Stomach (tissue), 9 donors: ENCODE data around the gene NEURL1B. TPM values are rescaled to one million over a fixed set of nuclear protein-coding genes. Genes with fewer than 3 reads are reported as not detected.

Experiments
- DNase-seq, 2 donors: peaks; one replicate each; pipeline versions ENCODE4 v3.0.0 to v3.0.0-alpha.2; 2013 to 2019
- H3K27ac ChIP-seq, 5 donors: fragments of 200-600 bp in 4 of 5; sonication (generic) in 4 of 5; one replicate each; pipeline ENCODE4 v1.5.1; 2013 to 2019; ENCODE audit warnings: mild to moderate bottlenecking in 1 of 5, moderate library complexity in 1 of 5
- H3K27me3 ChIP-seq, 3 donors: fragments of 200-600 bp; sonication (generic); one replicate each; pipeline ENCODE4 v1.5.1; 2017 to 2019; ENCODE audit warnings: mixed run types in 1 of 3
- H3K36me3 ChIP-seq, 4 donors: fragments of 200-600 bp; sonication (generic); 1 replicate in 3 of 4; 2 replicates in 1 of 4; pipeline ENCODE4 v1.5.1; 2016 to 2019
- H3K4me1 ChIP-seq, 4 donors: fragments of 200-600 bp; sonication (generic); one replicate each; pipeline ENCODE4 v1.5.1; 2016 to 2019
- H3K4me3 ChIP-seq, 4 donors: fragments of 200-600 bp; sonication (generic) in 3 of 4; one replicate each; pipeline ENCODE4 v1.5.1; 2016 to 2019; ENCODE audit warnings: mild to moderate bottlenecking in 1 of 4
- H3K9me3 ChIP-seq, 4 donors: fragments of 200-600 bp; sonication (generic); one replicate each; pipeline ENCODE4 v1.5.1; 2016 to 2019
- CTCF ChIP-seq, 7 experiments: fragments of 450-650 bp in 4 of 7; fragments of 200-600 bp in 3 of 7; sonication (generic) in 3 of 7; IDR thresholded peaks; one replicate each; pipeline ENCODE4 v1.5.1; 2016 to 2019; ENCODE audit warnings: antibody characterized with exemption in 7 of 7, control low read depth in 2 of 7, mild to moderate bottlenecking in 1 of 7
- EP300 ChIP-seq: sonication (generic); formaldehyde crosslinking; IDR thresholded peaks from one replicate; pipeline ENCODE4 v1.6.1; 2017; ENCODE audit warnings: antibody characterized with exemption
- POLR2A ChIP-seq, 4 donors: fragments of 450-650 bp; IDR thresholded peaks; one replicate each; pipeline ENCODE4 v1.6.1; 2016; ENCODE audit warnings: antibody characterized with exemption in 4 of 4, control low read depth in 2 of 4, mild to moderate bottlenecking in 1 of 4, moderate library complexity in 1 of 4
- POLR2AphosphoS5 ChIP-seq, 3 donors: sonication (generic); formaldehyde crosslinking; IDR thresholded peaks; one replicate each; pipeline ENCODE4 v1.6.1; 2016; ENCODE audit warnings: antibody characterized with exemption in 3 of 3
- WGBS, 5 donors: extraction: QIAGEN DNeasy Blood & Tissue Kit in 3 of 5; methylation state at CpG; one replicate each; pipeline versions ENCODE4 v1.1.5 to v1.1.7; 2013 to 2018; 5-methylcytosine and 5-hydroxymethylcytosine counted together
- intact Hi-C: fragments of 100-400 bp; cut with DNase I; formaldehyde crosslinking; loops from one replicate; pipeline ENCODE4 v1.15.1; 2023; ENCODE audit warnings: low total_unique reads
- polyA plus RNA-seq, 3 donors: library from polyadenylated mRNA; stranded (reverse); fragments of 200-250 nt; gene quantifications; one replicate each; pipeline ENCODE4 v1.2.3, GENCODE V29; 2013
- total RNA-seq, 5 donors: library from RNA; depleted of rRNA; stranded (reverse); fragments of >200 nt; gene quantifications; one replicate each; pipeline versions ENCODE4 v1.1.0 to v1.2.3, GENCODE V29; 2014 to 2016
- donor health status: healthy with polysubstance abuse.
- donor health status: Bipolar disorder and iron deficiency.
- donor health status: healthy.

Gene NEURL1B
- total and polyA plus RNA-seq, 8 donors, result 2.7 to 60.3 (median 9.8) TPM

GRCh38 chr5:172640139-172640538, 924 bp upstream of the NEURL1B start:
- peaks cover 0 to 20% (median 7%) of the 10 kb centered on the region in 3 donors for H3K27me3 ChIP-seq
- TF ChIP-seq EP300 (no peak), POLR2A (IDR thresholded peaks at IDR 0.05) (no peak), CTCF (IDR thresholded peaks at IDR 0.05) (no peak), POLR2AphosphoS5 (IDR thresholded peaks at IDR 0.05) (no peak)
- H3K4me3 ChIP-seq, result no peak overlapping the region
- peak overlapping the region in 2 of 5 donors; percentile 86 to 89 for H3K27ac ChIP-seq
- WGBS, 5 donors, result 86 to 93% (median 89%) methylated on average over 5 of the region's 5 CpGs
- H3K9me3 ChIP-seq, result no peaks in the 10 kb centered on the region
- H3K36me3 ChIP-seq, result no peaks in the 10 kb centered on the region
- intact Hi-C loops, result no loop called here
- peaks cover 7 to 60% (median 38%) of the 10 kb centered on the region in 4 donors for H3K4me1 ChIP-seq
- DNase-seq, result no peak

- DNase-seq, result peak in 1 of 2 donors; percentile 67
- peak overlapping the region; percentile 61 to 89 (median 84) for H3K27ac ChIP-seq
- 1 to 4% (median 3%) methylated on average over 36 to 73 of the region's 73 CpGs for WGBS, 5 donors
- peak overlapping the region; percentile 71 to 86 (median 76) for H3K4me3 ChIP-seq
- no peaks in the 10 kb centered on the region for H3K36me3 ChIP-seq
- no peaks in the 10 kb centered on the region for H3K9me3 ChIP-seq
- no peak for TF ChIP-seq EP300
- TF ChIP-seq CTCF (IDR thresholded peaks at IDR 0.05), result no peak
- no peak for TF ChIP-seq POLR2A (IDR thresholded peaks at IDR 0.05)
- H3K4me1 ChIP-seq, result peaks cover 8 to 73% (median 44%) of the 10 kb centered on the region in 4 donors
- H3K27me3 ChIP-seq, result peaks cover 0 to 20% (median 7%) of the 10 kb centered on the region in 3 donors
- intact Hi-C loops, result no loop called here
Observed at GRCh38 chr5:172641359-172642050, 442 bp downstream of the NEURL1B start.

GRCh38 chr5:172642051-172642409, 967 bp downstream of the NEURL1B start:
- Histone ChIP-seq H3K9me3 (no peaks in the 10 kb centered on the region), H3K27me3 (peaks cover 0 to 20% (median 7%) of the 10 kb centered on the region in 3 donors), H3K4me3 (peak overlapping the region; percentile 71 to 86 (median 76)), H3K4me1 (peaks cover 11 to 75% (median 47%) of the 10 kb centered on the region in 4 donors), H3K27ac (peak overlapping the region; percentile 61 to 89 (median 84)), H3K36me3 (no peaks in the 10 kb centered on the region)
- TF ChIP-seq POLR2AphosphoS5 (IDR thresholded peaks at IDR 0.05), result no peak
- TF ChIP-seq POLR2A (IDR thresholded peaks at IDR 0.05), result no peak
- no peak for TF ChIP-seq CTCF (IDR thresholded peaks at IDR 0.05)
- TF ChIP-seq EP300, result no peak
- DNase-seq, result peak in 1 of 2 donors; percentile 49
- WGBS, 5 donors, result 19 to 50% (median 36%) methylated on average over 11 to 14 of the region's 14 CpGs
- intact Hi-C loops, result no loop called here

DNA sequence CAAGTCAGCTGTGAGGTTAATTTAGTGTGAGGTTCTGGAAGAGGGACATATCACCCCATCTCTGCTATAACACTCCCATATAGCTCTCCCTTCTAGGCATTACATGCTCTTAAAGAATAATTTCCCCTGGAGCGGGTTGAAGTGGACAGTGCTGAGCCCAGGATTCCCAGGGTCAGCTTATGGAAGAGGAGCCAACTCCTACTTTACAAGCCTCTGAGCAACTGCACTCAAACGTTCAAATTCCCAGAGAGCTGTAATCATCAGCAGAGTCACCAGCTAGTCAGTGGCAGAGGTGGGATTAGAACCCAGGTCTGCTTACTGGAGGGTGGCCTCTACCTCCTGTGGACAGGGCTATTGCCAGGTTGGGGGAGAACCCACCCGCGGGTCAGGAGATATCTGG, 1.4 kb downstream of the NEURL1B start:
- Histone ChIP-seq H3K4me3 (peak overlapping the region; percentile 71 to 86 (median 76)), H3K9me3 (no peaks in the 10 kb centered on the region), H3K27me3 (peaks cover 0 to 20% (median 7%) of the 10 kb centered on the region in 3 donors), H3K27ac (peak overlapping the region; percentile 4 to 89 (median 84)), H3K36me3 (no peaks in the 10 kb centered on the region), H3K4me1 (peaks cover 11 to 75% (median 49%) of the 10 kb centered on the region in 4 donors)
- intact Hi-C loops, result no loop called here
- DNase-seq, result no peak
- no peak for TF ChIP-seq CTCF (IDR thresholded peaks at IDR 0.05)
- TF ChIP-seq EP300, result no peak
- TF ChIP-seq POLR2A (IDR thresholded peaks at IDR 0.05), result no peak
- TF ChIP-seq POLR2AphosphoS5 (IDR thresholded peaks at IDR 0.05), result no peak
- 14 to 47% (median 40%) methylated on average over 4 of the region's 4 CpGs for WGBS, 5 donors
